ENCODE measurements around the gene GAD1. TPM values are rescaled to one million over a fixed set of nuclear protein-coding genes. Genes with fewer than 3 reads are reported as not detected.

Gene GAD1
- total RNA-seq, 1 donor from 2014 or later, result 0.57 TPM

- no peak for DNase-seq (ENCODE audit: low spot score)
These were observed 1.5 kb downstream of the GAD1 start for GRCh38 chr2:170818036-170818751.

DNA sequence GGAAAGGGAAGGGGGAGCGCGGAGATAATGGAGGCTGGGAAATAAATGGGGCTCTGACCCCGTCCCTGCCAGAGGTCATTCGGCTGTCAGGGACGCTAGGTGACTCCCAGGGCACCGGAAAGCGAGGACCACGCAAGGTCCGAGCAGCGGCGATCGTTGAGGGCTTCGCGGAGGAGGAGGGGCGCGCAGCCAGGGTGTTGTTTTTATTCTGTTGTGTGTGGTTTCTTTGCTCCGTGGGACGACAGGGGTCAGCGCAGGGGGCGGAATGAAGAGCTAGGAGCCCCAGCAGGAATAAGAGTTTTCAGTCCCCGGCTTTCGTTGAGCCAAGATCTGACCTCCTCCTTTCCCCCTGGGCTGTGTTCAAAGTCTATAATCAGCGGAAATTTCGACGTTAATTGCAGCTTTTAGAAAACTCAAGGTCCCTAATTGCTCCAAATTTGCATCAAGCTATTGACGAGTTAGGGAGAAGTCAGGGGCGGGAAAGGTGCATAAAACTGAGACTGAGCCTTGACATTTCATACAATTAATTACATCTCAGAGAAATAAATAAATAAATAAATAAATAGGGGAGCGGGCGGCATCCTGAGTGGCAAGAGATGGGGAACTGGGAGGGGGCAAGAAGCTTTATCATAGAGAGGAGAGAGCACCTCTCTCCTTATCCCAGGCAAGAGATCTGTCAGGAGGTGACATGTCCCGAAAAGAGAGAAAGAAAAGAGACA is 2.2 kb downstream of the GAD1 start:
- DNase-seq (ENCODE audit: low spot score), result no peak

GRCh38 chr2:170819680-170820664 is 3.3 kb downstream of the GAD1 start:
- no peak for DNase-seq (ENCODE audit: low spot score)

DNA sequence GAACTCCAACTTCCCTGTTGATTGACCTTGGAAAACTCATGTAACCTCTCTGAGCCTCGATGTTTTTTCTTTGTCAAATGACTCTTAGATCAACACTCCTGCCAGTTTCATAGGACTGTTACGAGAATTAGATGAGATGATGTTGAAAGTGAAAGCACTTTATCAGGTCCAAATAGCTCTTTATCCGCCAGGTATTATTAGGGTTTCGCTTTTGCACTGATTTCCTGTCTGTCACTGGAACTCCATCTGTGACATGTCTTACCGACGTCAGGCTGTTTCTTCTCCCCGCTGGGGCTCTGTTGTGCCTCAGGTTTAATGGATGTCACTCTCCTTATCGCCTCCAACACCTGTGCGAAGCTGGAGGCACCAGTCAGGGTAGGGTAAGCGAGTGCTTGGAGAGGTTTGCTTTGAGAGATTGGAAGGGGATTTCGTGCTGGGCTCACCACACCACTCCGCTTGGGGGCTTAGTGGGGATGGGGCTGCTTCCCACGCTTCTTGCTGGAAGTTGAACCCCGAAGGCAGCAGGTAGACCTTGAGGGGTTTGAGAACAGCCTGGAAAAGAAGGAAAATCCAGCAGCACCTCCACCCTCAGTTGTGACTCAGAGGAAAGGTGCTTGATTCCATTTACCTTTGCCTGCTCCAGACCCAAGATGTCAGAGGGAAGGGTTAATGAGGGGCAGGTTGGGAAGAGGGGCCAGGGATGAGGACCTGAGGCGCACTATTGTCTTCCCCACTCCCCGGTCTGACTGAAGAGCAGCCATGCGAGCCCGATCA is 4.3 kb downstream of the GAD1 start:
- DNase-seq (ENCODE audit: low spot score), result no peak

GRCh38 chr2:170821531-170822289 is 5.0 kb downstream of the GAD1 start:
- DNase-seq (ENCODE audit: low spot score), result no peak

DNA sequence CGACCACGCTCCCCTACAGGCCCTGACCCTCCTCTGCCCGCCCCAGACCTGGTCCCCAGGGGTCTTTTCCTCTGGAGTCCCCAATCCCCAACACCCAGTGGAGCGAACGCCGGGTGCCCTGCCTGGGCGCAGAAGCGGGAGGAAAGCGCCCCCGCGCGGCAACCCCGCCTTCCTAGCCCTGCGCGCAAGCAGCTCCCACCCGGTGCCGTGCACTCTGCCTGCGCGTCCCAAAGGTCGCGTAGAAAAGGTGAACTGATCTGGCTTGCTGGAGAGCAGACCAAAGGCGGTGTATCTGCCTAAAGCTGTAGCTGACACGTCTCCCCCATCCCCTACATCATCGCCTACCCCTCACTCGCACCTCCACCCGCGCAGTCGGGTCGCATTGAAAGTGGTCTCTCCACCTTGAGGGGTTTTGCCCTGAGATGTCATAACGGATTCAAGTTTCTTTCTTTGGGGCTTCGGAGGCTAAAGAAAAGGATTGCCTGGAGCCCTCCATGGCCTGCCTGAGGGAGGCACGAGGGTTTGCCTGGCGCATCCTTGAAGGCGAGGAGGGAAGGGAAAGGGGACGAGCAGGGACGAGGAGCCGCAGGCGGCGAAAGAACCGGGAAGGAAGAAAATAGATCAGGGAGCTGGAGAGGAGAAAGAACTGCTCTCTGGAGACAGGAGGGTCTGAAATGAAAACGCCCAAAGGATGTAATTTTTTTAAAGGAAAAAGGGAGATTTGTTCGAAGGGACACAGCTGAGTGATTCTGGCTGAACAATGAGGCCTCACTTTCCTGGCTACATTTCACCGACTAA is 5.8 kb downstream of the GAD1 start:
- no peak for DNase-seq (ENCODE audit: low spot score)

DNA sequence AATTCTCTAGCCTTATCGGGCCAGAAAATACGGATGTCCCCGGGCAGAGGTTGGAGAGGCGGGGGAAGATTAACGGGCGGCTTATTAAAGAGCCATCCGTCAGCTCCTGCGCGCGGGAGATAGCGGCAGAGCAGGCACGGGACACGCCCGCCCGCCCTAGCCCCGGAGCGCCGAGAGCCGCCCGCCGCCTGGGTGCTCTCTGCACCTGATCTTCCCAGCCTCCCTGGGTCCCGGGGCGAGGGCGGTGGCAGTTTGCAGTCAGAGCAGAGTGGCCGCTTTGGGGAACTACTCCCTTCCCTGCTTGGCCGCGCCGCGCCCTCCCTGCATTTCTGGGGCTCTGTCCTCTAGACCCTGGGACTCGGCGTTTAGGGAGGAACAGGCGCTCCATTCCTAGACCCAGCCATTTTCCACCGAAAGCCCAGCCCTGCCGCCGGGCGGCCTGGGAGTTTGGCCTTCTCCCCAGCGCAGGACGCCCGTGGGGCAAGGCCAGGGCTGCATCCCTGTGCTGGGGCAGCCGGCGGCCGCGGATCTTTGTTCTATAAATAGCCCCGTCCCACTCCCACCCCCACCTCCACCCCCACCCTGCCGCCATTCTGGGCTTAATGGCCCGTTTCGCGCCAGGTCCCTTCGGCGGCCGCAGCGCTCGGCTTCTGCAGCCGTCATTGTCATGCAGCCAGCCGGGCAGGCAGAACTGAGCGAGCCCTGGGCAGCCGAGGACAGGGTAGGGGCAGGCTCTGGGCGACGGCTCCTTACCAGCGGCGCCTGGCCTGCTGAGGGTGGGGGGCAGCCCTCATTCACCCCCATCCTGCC is 6.6 kb downstream of the GAD1 start:
- no peak for DNase-seq (ENCODE audit: low spot score)

DNA sequence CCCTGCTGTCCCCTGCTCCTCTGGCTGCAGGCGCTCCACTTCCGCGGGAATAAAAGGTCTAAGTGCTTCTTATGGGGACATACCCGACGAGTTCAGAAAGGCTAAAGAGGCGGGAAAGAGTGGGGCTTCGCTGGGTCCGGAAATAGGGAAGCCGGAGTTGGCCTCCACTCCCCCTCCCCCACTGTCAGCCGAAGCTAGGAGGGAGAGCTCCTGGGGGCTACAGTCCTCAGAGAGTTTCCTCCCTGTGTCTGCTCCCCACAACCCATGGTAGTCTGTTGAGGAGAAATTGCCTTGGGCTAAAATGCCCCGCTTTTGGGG is 7.2 kb downstream of the GAD1 start:
- DNase-seq (ENCODE audit: low spot score), result no peak

GRCh38 chr2:170824526-170825015 is 7.9 kb downstream of the GAD1 start:
- no peak for DNase-seq (ENCODE audit: low spot score)

- no peak for DNase-seq (ENCODE audit: low spot score)
These were observed 11.3 kb downstream of the GAD1 start for GRCh38 chr2:170827841-170828532.

DNA sequence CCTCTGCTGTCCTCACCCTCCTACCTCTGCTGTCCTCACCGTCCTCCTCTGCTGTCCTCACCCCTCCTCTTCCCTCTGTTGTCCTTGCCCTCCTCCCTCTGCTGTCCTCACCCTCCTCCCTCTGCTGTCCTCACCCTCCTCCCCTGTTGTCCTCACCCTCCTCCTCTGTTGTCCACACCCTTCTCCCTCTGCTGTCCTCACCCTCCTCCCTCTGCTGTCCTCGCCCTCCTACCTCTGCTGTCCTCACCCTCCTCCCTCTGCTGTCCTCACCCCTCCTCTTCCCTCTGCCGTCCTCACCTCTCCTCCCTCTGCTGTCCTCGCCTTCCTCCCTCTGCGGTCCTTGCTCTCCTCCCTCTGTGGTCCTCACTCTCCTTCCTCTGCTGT is 11.8 kb downstream of the GAD1 start:
- no peak for DNase-seq (ENCODE audit: low spot score)

- no peak for DNase-seq (ENCODE audit: low spot score)
These were observed 12.3 kb downstream of the GAD1 start for GRCh38 chr2:170829036-170829435.

DNA sequence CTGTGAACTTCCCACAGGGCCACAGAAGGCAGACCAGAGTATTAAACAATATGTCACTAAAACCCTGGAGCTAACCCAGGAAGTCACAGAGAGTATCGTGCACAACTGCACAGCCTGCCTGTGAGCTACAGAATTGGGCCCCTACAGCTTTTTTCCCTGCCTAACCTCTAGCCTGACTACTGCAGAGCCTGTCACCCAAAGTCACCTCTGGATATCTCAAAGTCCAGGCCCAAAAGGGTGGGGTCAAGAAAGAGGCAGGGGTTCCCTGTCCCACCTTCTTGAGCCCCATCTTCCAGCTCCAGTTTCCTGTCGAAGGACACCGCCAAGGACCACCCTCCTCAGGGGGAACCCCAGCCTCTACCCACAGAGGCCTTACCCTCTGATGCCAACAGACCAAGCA is 13.5 kb downstream of the GAD1 start:
- no peak for DNase-seq (ENCODE audit: low spot score)

GRCh38 chr2:170831115-170831514 is 14.4 kb downstream of the GAD1 start:
- no peak for DNase-seq (ENCODE audit: low spot score)

DNA sequence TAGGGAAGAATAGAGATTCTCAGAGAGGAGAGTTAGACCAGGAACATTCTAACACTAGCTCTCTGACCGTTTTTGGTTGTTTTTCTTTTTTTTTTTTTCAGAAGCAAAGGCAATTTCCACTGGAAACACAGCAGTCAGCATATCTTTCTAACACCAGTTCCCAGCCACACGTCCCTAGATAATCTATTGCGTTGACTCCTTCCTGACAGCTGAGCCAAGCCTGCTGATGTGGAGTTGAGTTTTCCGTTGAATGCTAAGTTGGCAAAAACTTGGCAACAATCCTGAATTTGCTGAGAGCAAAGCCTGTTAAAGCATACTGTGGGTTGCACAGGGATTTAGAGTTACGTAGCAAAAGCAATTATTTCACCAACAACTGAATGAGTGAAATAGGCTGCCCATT is 19.3 kb downstream of the GAD1 start:
- DNase-seq (ENCODE audit: low spot score), result no peak

DNA sequence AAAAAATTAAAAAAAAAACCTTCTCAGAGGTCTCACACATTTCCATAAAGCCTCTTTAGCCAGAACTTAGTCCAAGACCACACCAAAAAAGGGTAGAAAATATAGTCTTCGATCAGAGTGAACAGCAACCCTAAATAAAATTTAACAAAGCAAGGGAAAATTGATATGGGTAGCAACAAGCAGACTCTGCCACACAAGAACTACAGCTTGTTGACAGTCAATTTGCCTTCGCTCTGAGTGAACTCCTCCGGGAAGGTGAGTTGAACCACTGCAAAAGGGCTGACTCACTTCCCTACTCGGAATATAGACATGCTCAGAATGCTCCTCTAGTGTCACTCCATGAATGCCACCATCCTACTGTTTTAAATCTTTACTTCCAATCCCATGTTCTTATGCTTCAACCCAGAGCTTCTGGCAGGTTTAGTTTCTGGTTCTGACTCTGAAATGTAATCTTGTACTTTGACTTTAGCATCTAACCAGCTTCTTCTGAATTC is 24.1 kb downstream of the GAD1 start:
- no peak for DNase-seq (ENCODE audit: low spot score)

- DNase-seq (ENCODE audit: low spot score), result no peak
These were observed 26.1 kb downstream of the GAD1 start for GRCh38 chr2:170842785-170843184.

DNA sequence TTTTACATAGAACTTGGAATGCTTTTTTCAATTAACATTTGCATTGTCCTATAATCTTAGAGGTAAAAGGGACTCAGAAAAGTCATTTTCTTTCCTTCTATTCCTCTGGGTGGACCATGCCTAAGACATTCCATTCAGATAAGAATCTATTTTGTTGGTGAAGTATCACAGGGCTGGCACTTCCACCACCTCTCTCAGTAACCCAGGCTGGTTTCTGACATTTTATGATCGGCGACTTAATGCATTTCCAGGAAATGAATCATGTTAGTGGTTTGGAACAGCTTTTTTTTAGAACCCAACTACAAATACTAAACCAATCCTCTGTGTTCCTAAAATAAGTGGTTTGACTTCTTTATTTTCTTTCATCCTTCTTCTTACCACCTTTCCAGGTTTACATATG is 27.0 kb downstream of the GAD1 start:
- DNase-seq (ENCODE audit: low spot score), result no peak
